Dermis microvascular lymphatic vessel endothelial cell (primary cell): Measurements from ENCODE around the gene GPATCH4. TPM values are rescaled to one million over a fixed set of nuclear protein-coding genes. Genes with fewer than 3 reads are reported as not detected.
A peak's percentile ranks its signal among the peaks of the same experiment; 100 is the strongest.
"Not testable (repeated sequence)": the region's sequence is repeated elsewhere in the genome, so short reads cannot be mapped to it uniquely, and the experiment has no call there.

Source experiments
- DNase-seq, 2 donors: peaks; one replicate each; pipeline versions ENCODE4 v3.0.0 to v3.0.0-alpha.2; 2010; ENCODE audit warnings: low read depth in 2 of 2
- total RNA-seq: library from RNA; depleted of rRNA; stranded (reverse); fragments of >200 nt; gene quantifications from 2 replicates; pipeline ENCODE4 v1.2.1, GENCODE V29; 2014

GPATCH4 gene
- total RNA-seq, 1 donor from 2014 or later = 12.7 TPM

DNA sequence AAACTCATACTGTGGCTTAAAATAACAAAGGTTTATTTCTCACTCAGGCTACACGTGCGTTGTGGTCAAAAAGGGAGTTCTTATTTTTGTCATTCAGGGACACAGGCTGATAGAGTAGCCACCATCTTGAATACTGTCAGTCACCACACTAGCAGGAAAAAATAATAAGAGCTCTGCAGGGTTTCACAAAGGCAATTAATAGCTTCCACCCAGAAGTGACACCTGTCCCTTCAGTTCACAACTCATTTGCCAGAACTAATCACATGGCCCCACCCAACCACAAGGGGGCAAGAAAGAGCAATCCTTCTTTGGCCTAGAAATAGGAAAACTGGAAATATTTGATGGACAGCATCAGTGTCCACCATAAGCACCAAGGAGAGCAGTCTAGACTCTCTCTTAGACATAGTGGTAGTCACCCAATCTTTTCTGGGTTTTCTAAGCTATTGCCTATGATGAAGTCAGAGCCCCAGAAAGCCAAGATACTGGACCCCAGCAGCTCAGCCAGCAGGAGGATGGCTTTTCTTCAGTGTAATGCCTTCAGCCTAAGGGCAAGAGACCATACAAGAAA lies 26.1 kb upstream of the GPATCH4 start:
- DNase-seq = peak; percentile 54 to 69

DNA sequence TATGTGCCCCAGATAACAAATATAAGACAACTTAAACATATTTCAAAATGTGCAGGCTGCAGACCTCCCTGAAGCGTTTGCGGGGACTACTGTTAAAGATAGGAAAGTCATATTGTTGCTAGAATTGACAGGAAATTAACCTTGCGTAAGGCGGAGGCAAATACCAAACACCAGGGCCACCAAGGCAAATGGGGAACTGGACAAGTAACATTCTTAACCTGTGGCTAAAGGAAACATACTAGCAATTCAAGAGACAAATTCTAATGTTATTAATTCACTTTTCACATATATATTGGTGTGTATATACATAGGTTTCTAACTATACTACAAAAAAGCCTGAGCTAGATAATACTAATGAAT lies 24.8 kb upstream of the GPATCH4 start:
- DNase-seq = no peak

DNA sequence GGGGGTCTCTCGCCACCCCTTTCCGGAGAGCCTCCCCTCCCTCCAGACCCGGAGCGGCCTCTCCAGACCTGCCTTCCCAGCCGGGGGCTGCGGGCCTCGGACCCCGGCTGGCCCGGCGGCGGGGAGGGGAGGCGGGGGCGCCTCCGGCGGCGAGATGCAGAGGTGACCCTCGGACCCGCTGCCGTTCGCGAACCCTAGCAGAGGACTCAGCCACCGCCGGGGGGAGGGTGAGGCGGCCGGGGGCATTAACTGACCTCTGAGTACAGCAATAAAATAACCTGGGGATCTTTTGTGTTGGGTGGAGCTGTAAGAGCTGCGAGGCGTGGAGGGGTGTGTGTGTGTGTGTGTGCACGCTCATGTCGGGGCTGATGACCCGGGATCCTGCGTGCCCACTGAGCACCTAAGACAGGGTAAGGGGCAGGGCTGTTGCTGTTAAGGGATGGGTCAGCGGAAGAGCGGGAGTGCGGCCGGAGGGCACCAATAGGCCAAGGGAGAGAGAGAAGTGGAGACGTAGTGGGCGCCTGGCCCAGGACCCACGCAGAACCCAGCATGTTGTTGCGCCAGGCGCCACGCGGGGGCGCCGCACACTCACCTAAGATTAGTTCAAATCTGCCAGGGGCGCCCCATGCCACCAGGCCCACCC lies 24.3 kb upstream of the GPATCH4 start:
- peak in 1 of 2 donors; percentile 44 for DNase-seq

DNA sequence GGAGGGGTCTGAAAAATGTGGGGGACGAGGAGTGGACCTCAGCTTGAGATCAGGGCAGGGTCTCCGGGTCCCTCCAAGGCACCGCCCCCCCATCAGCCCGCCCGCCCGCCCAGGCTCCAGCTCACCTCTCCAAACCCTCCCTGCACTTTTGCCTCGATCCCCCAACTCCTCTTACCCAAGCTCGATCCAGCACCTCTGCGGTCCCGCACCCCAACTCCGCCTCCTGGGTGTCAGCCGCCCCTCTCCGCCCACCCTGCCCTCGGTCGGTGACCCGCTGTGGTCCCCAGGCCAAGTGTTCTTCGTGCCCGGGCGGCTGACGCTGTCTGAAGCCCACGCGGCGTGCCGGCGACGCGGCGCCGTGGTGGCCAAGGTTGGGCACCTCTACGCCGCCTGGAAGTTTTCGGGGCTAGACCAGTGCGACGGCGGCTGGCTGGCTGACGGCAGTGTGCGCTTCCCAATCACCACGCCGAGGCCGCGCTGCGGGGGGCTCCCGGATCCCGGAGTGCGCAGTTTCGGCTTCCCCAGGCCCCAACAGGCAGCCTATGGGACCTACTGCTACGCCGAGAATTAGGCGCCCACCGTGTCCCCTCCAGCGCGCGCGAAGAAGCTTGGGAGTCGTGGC lies 23.6 kb upstream of the GPATCH4 start:
- DNase-seq = no peak

- peak in 1 of 2 donors; percentile 57 for DNase-seq
These were observed 22.9 kb upstream of the GPATCH4 start for GRCh38 chr1:156623946-156624813.

DNA sequence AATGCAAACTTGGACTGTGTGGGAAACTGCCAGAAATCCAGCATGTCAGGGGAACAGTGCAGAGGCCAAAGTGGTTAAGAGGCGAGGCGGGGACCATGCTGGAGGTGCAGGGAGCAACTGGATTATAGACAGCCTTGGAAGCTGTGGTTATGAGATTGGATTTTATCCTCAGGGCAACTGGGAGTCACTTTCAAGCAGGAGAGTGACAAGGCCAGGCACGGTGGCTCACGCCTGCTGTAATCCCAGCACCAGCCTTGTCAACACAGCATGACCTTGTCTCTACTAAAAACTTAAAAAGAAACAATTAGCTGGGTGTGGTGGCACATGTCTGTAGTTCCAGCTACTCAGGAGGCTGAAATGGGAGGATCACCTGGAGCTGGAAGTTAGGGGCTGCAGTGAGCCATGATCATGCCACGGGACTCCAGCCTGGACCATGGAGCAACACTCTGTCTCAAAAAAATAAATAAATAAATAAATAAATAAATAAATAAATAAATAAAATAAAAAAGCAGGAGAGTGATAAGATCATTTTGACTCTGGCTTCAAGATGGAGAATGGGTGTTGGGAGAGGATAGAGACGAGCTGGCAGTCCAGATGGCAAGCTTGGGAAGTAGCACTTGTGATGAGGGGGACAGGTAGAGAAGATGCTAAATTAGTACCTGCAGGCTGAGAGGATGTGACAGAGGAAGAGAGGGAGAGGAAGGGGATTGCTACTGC lies 21.5 kb upstream of the GPATCH4 start:
- DNase-seq = no peak

DNA sequence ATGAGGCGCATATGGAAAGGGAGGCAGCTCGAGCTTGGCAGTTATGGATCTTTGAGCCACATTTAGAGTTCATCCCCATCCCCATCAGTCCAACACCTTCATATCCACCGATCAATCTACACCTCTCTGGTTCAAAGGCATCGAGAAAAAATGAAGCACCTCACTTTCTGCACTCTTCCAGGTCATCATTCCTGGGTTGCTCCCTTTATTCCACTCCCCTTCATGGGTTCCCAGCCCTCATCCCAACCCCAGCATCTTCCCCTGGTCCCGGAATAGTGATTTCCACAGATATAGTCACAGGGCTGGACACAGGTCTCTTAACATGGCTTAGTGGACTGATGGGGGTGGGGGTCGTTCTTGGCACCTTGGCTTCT lies 18.3 kb upstream of the GPATCH4 start:
- no peak for DNase-seq

DNA sequence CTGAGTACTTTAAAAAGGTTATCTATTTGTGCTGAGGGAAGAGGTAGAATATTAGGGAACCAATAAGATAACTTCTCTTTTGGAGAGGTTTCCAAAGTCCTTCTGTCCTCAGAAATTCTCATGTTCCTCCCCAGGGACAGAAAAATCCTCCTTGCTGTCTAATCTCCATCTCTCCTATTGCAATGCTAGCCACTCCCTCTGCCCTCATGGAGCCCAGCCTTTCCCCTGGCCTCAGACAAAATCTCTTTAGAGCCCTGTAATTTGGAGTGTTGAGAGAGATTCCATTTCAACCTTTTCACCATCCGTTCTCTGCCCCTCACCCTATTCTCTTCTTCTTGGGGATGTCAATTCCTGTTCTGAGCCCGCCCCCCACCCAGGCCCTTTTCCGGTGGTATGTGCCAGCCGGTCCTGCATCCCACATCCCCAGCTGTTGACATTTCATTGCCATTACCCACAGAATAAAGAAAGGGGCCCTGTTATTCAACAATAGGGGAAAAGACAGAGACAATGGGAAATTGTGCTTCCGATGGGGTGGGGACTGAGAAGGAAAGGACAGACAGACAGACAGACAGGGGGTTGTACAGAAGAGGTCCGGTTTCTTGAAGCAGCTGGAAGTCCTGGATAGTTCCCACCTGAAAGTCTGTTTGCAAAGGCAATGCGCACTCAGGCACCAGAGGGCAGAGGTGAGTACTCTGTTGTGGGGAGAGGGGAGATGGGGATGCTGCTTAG lies 17.7 kb upstream of the GPATCH4 start, which contains the start of gene HAPLN2:
HAPLN2 (plus strand) TSS at position 563 of the 729 bp plus-strand sequence. CDS start 4,076 bp downstream, outside the sequence.
- peak in 1 of 2 donors; percentile 34 for DNase-seq

DNA sequence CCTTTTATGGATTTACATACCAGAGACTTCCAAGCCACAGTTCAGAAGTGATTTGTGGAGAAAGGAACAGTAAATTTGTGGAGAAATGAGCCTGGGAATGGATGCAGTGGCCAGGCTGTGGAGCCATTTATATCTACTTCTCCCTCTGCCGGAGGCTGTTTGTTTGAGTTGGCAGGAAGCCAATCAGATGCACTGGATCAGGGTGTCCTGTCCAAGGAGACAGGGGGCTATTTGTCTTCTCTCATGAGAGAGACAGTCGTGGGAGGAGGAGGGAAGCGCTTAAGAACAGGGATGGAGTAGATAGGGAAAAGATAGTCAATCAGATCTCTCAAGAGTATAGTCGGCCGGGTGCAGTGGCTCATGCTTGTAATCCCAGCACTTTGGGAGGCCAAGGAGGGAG lies 15.2 kb upstream of the GPATCH4 start:
- DNase-seq = peak in 1 of 2 donors; percentile 63

- no peak for DNase-seq
These were observed 14.7 kb upstream of the GPATCH4 start for GRCh38 chr1:156615946-156616345.

DNA sequence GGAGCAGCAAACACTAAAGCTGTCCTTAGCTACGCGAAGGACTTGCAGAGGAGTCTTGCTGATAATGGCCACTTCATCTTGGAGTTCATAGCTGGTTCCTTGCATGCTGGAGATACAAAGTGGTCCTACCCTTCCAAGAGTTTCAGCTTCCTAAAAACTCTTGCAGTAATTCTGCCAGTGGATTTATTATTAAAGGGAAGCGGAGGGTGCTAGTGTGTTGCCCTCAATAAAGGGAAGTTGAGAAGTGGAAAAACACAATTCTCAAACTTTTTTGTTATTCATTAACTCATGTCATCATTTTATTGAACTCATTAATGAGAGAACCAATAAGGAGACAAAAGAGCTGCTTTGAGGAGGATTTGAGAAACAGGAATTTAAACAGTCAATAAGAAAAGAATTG lies 11.4 kb upstream of the GPATCH4 start:
- no peak for DNase-seq

DNA sequence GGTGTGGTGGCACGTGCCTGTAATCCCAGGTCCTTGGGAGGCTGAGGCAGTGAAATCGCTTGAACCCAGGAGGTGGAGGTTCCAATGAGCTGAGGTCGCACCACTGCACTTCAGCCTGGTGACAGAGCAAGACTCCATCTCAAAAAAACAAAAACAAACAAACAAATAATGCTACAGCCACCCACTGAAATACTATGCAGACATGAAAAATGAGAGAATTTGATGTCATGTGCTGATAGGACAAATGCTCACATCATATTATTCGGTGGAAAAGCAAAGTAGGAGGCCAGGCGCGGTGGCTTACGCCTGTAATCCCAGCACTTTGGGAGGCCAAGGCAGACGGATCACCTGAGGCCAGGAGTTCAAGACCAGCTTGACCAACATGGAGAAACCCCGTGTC lies 8.8 kb upstream of the GPATCH4 start:
- DNase-seq = not testable (repeated sequence)

- peak in 1 of 2 donors; percentile 42 for DNase-seq
These were observed 7.7 kb upstream of the GPATCH4 start for GRCh38 chr1:156608981-156609380.

- peak; percentile 78 to 81 for DNase-seq
These were observed 6.9 kb upstream of the GPATCH4 start for GRCh38 chr1:156608036-156608674.

DNA sequence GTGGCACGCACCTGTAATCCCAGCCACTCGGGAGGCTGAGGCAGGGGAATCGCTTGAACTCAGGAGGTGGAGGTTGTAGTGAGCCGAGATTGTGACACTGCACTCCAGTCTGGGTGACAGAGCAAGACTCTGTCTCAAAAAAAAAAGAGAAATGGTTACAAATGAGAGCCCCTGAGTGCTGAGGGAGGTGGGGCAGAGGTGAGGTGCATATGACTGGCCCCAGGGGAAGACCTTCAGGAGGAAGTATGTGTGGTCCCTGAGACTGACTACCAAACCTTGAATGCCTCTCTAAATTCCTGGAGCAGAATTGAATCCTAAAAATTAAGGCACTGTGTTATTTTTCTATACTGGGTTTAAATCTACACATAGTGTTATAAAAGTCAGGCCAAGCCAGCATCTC lies 6.1 kb upstream of the GPATCH4 start:
- DNase-seq = not testable (repeated sequence)

DNA sequence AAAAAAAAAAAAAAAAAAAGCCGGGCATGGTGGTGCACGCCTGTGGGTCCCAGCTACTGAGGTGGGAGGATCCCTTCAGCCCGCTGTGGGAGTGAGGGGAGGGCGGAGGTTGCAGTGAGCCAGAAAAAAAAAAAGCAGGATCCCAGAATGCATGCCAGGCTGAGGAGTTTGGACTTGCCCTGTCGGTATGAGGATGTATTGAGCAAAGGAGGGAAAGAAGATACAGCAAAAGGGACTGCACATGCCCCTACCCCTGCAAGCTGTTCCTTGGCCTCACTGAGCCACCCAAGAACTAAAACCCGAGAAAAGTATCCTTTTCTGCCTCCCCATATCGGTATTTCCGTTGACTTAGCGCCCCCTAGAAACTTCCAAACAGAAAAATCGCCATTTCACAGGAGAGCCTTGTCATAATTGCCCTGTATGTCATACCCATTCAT lies 1.3 kb upstream of the GPATCH4 start:
- DNase-seq = peak in 1 of 2 donors; percentile 23

GRCh38 chr1:156601892-156602291 lies 613 bp upstream of the GPATCH4 start:
- DNase-seq = no peak

DNA sequence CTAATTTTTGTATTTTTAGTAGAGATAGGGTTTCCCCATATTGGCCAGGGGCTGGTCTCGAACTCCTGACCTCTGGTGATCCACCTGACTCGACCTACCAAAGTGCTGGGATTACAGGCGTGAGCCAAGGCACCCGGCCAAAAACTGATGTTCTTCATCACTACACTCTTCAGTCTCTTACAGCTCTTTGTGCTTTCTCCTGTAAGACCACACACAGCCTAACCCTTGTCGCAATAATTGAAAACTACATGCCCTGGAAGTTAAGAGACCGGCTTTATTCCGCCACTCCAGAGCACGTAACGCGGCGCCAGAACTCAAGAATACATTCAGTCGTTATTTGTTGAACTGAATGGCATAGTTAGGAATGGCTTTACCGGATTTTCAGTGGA lies 552 bp downstream of the GPATCH4 start:
- no peak for DNase-seq

DNA sequence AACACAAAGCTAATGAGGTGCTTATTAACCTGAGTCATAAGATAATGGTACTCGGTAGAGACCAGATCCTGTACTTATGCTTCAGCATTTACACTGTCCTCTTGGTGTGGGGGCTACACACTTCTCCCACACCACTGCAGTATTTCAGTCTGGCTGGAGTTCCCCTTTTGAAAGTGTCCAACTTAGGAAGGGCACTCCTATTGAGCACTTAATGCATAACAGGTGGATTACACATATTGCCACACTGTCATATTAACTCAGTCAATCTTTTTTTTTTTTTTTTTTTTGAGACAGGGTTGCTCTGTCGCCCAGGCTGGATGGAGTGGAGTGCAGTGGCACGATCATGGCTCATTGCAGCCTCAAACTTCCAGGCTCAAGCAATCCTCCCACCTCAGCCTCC lies 1.5 kb downstream of the GPATCH4 start:
- DNase-seq = peak in 1 of 2 donors; percentile 21
